HG02642 (cell line): ENCODE data around the gene FAM120A.
"Not testable (repeated sequence)": the region's sequence is repeated elsewhere in the genome, so short reads cannot be mapped to it uniquely, and the experiment has no call there.

ENCODE experiments used
- ATAC-seq: cut with Tn5 transposase; IDR thresholded peaks from one replicate; pipeline ENCODE4 v1.9.1; 2021; ENCODE audit warnings: mild to moderate bottlenecking; ENCODE audit not compliant: unreplicated experiment, poor library complexity

Gene FAM120A

DNA sequence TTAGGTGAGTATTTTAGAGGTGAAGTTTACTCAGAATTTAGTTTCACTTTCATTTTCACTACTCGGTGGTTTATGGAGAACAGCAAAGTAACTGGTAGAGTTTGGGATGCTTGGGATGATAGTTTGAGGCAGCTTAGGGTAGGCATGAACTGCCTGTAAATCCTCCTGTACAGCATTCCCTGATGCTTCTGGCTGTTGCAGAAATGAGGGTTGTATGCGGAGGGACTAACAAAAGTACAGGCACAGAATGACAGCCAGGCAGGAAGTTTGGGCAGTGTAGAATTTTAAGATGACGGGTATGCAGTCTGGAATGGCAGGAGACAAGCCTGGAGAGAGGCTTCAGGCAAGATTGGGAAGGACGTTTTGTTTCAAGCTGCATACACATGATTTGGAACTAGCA, 49.9 kb downstream of the FAM120A start:
- no peak for ATAC-seq

DNA sequence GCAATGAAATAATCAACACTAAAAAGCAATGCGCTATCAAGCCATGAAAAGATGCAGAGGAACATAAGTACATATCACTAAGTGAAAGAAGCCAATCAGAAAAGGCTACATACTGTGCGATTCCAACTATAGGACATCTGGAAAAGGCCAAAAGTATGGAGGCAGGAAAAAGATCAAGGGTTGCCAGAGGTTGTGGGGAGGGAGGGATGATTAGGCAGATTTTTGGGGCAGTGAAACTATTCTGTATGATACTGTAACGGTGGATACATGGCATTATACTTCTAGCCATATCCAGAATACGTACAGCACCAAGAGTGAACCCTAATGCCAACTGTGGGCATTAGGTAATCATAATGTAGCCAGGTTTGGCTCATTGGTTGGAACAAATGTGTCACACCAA, 51.9 kb downstream of the FAM120A start:
- ATAC-seq, result no peak

DNA sequence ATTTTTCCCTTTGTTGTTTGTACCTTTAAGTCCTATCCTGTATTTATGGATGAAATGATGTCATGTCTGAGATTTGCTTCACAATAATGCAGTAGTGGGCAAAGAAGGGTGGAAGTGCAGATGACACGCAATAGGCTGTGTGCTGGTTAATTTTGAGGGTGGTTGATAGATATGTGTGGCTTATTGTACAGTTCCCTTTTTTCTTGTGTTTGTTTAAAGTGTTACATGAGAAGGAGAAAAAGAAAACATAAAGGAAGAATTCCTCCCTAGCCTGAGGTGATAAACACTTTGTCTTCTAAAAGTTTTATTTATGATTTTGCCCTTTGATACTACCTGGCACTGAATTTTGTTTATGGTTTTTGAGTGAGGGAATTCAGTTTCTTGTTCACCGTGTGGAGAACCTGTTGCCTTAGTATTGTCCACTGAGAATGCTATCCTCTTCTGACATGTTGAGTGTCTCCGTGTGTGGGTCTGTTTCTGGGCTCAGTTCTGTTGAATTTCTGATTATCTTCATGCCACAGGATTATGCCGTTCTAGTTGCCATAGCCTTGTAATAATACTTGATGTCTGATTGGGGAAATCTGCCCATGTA, 54.2 kb downstream of the FAM120A start:
- ATAC-seq, result no peak

DNA sequence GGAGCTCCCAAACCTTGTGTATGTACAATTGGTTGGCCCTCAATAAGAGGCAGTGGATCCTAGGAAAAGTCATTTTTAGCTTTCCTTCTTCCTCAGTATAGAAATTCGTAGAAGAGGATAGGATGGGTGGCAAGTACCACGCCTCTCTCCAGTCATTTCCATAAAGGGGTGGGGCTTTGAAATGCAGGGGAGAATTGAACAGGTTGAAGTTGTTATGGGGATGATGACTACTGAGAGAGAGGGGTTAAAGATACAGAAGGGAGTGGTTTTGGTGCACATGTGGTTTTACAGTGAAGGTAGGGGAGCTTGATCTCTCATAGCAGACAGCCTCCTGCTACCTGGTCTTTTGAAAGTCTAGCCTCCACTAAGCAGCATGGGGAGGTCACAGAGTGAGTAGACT, 56.3 kb downstream of the FAM120A start:
- no peak for ATAC-seq

DNA sequence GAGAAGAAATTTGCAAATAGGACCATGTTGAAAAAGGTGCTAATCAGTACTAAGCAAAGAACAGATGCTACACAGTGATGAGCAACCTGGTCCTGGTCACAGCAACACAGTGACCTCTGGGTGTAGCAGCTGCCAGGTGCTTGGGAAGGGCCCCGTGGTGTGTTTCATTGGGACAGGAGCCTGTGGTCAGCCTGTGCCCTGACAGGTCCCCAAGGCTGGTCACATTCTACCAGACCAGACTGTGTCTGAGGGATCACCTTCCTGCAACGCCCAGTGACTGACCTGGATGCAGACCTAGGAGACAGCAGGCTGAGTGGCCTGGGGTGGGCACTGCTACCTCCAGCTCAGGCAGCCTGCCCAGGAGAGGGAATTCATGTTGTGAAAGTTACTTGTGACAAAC, 56.7 kb downstream of the FAM120A start:
- no peak for ATAC-seq

DNA sequence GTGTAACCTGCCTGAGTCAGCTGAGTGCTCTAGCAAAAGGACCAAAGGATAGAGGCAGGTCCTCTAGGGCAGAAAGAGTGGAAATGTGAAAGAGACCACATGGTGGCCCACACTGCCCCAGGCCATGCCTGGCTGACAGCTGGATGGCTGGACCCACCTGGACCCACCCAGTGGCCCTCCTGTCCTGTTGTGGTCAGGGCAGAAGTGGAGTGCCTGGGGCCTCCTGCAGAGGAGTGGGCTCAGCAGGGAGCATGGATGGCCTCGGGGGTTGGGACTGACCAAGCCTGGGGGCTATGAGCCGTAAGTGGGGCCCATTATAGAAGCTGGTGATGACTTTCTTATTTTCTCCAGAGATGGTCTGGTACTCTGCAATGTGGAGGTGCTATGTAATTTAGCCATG, 57.6 kb downstream of the FAM120A start:
- ATAC-seq, result no peak

DNA sequence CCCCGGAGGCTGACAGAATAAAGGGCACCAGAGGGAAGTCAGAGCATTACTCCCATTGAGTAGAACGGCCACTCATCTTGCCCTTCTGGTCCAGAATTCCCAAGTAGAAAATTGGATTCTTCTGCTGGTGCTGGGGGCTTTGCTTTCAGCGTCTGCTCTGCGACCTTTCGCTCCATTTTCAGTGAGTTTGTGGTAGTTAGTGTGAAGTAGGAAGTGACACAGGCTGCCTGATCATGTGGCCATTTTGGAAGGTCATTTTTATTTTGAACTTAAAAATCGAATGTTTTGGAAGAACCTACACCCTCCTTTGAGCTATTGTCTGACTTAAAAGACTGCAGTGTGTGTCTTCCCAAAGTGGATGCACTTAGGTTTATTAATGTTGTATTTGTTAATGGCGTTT, 58.6 kb downstream of the FAM120A start:
- no peak for ATAC-seq

DNA sequence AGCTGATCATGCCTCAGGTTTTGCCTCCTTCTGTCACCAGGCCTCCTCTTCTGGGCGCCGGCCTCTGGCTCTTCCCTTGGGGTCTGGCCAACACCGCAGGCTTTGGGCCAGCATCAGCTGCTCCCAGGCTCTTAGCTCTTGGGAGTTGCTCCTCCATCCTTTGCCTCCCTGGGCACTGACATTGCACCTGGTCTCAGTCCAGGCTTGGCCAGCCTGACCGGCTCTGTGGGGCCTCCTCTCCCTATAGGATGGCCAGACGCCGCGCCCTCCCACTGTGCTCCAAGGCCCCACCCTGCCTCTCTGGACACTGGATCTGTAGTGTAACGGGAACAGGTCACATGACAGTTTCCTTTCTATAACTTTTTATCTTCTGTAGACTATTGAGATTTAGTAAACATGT, 59.7 kb downstream of the FAM120A start:
- not testable (repeated sequence) for ATAC-seq

DNA sequence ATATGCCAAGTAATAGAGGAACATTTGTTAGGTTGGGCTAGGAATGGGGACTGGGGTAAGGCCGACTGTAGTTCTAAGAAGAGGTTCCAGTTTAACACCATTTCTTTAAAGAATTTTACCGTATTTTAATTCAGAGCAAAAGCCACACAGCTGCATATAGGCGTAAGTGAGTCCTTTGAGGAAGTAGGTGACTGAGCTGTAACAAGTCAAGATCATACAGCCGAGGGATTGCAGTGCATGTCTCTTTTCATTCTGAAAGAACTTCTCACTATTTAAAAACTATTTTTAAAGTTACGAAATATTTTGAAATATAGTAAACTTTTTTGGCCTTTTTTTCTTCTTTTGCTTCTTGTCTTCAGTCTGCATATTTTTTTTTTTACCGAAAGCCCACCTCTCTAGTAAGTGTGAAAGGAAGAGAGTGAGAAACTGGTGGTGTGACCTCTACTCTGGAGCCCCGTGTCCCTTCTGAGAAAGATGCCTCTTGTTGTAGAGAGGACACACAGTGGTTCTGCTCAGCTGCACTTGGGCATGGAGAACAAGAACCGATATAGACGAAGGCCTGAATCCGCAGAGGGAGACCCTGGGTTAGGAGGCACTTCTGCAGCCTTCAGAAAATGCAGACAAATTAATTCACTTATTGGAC, 60.8 kb downstream of the FAM120A start:
- not testable (repeated sequence) for ATAC-seq

DNA sequence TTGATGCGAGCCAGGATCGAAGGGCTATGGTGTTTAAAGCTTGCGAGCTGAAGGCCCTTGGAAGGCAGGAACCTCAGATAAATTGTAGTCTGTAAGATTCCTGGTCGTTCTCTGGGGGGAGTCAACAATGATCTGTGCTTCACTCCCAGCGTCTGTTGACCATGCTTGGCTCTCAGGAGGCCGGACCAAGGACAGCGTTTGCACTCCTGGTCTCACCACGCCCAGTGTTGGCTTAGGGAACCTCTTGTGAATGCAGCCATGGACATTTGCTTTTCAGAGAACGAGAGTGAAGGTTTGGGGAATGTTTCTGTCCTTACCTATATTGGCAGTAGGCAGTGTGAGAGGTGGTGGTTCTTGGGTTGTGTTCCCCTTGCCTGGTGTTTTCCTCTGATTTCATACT, 62.1 kb downstream of the FAM120A start:
- ATAC-seq, result no peak

DNA sequence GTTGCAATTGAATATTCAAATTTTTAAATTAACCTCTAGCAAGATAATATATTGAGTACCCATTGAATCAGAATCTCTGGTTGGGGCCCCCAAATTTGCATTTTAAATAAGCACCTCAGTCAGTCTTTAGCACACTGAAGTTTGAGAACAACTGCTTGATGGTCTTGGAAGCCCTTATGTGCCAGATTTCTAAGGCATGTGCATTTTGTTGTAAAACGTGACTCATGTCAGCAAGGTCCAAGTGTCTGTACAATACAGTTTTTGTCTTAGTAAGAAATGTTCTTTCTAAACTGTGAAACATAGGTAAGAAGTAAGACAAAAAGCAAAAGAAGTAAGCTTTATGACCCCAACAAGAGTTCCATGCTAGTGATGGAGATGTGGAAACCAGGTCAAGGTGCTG, 65.8 kb downstream of the FAM120A start:
- no peak for ATAC-seq

DNA sequence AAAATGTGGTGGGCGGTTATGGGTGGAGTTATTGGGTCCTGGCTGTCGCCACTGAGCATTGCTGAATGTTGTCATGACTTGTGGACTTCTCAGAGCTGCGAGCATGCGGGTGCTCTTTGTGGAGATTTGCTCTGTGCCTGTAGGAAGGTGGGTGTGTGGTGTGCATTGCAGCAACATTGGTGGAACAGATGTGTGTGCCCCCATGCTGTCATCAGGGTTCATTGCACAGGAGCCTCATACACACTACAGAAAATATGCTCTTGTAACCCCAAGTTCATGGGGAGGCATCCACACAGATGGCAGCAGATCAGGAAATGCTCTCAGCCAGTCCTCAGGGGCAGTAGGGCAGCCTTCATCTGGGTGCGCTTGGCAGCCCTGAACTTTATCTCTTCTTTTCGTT, 69.0 kb downstream of the FAM120A start:
- no peak for ATAC-seq

DNA sequence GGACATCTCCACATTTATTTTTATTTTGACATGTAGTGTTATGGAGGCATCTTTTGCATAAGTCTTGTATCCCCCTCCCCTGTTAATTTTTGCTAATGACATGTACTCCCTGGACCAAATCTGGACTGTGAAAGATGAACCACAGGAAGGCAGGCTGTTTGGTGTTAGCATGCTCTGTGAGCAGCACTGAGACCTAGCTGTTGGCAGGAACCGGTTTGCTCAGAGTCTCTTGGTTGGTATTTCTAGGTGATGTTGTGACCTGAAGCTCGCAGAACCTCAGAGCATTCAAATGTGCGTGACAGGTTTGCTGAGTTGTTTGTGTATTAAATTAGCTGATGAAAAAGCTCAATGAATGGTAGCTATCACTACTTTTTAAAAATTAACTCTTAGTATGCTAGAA, 71.3 kb downstream of the FAM120A start:
- no peak for ATAC-seq

DNA sequence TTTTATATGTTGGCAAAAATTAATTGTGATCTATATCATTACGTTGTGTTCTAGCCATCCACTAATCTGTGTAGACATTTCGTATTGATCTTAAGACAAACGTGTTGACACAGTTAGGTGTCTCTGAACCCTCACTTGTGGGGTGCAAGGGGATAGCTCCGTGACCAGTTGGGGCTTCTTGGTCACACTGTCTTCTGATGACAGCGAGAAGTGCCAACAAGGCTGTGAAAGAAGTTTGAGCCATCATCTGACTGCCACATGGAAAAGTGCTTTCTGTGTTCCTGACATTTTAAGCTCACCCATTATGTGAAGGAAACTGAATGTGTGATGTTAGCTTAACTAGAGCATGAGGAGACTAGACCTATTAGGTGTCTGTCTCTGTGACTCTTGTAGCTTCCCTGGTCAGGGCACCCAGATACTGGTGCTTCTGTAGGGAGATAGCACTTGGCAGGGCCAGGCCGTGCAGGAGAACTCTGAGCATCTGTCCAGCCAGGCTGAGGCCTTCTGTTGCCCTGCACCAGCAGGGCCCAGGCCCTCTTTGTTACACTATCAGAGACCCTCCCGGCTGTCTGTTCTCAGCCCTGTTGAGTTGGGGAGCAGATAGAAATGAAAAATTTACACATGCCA, 72.1 kb downstream of the FAM120A start:
- no peak for ATAC-seq

DNA sequence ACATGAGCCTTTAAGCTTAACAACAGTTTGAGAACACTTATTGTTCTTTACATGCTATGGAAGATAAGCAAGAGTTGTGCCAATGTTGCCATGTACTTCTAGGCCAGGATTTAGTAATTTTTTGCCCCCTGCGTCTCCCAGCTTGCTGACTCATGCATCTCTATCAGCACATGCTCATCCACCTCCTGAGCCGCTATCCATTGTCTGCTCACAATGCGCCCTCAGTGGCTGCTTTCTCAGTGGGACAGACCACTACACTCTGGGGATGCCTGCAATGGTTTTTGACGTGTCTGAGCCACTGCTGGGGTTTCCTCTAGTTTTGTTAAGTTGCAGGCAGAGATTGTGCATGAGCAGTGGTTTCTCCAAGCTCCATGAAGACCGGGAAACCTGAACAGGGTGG, 74.0 kb downstream of the FAM120A start:
- no peak for ATAC-seq

DNA sequence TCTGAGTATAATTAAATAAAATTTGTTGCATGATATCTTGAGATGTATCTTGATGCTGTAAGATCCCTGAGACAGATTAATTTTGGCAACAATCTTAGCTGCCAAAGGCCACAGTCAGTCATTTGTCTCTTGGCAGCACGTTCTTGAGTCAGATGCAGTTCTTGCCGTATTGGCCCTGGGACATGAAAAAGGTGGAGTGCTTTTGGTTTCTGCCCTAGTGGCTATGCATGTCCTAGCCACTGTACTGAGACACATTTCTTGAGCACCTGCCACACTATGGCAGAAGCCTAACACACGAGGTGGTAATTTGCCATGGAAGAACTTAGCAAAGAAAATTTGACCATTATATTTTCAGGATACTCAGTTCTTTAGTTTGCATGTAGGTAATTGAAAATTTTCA, 79.9 kb downstream of the FAM120A start:
- ATAC-seq, result no peak

DNA sequence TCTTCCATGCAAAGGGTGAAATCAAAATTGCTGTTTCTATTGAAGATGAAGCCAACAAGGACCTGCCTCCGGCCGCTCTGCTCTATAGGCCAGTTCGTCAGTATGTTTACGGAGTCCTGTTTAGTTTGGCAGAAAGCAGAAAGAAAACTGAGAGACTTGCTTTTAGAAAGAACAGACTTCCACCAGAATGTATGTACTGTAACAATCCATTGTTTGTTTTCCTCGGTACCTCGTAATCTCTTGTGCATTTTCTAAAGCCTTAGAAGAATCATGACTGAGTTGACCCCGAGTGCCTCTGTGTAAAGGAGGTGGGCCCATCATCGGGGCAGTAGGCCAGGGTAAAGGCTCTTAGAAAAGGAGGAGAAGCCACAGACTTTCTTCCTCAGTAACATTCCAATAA, 80.7 kb downstream of the FAM120A start:
- no peak for ATAC-seq

DNA sequence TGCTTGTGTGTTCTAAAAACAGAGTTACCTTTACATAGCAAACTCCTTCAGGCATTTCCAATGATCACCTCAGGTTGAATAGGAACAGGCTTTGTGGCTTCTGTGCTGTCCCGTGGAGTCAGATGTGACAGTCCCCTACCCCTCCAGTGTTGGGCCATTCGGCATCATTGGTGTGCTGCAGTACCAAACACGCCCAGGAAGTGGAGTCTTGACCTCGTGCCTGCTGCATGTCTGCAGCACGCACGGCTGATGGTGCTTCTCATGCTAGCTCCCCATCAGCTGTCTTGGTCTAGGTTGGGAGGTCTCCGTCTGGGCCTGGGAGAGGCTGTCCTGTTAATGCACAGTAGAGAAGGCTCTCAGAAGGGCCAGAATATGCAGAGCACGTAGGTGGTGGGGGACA, 82.4 kb downstream of the FAM120A start:
- ATAC-seq, result no peak

DNA sequence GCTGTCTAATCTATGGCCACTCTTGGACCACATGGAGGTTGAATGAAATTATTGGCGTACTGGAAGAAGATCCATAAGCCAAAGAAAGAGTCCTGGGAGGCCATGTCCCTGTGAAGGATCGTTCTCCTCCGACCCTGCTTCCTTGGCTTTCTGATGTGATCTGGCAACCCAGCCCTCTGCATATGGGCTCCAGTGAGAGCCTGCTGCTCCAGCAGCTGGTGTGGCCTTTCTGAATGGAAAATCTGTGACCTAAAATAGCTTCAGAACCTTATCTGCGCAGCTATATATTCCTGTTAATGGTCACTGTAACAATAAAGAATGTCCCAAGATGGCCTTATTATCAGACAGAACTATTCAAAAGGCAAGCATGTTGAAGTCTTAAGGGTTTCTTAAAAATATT, 84.7 kb downstream of the FAM120A start:
- ATAC-seq, result no peak

DNA sequence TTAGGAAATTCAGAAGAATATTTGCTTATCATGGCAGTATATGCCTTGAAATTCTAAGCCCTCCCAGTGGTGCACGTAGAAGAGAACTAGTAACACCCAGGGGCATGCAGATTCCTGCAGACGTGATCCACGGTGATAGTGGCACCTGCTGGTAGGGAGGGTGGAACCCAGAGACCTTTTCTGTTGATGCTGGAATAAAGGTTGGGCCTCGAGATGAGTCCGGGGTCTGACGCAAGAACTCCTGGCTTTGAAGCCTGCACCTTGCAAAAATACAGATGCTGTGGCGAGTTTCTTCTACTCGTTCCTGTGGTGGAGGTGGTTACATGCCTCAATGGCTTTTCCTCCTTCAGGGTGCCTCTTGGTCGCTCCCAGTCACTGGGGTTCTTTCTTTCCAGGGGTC, 85.4 kb downstream of the FAM120A start:
- no peak for ATAC-seq

DNA sequence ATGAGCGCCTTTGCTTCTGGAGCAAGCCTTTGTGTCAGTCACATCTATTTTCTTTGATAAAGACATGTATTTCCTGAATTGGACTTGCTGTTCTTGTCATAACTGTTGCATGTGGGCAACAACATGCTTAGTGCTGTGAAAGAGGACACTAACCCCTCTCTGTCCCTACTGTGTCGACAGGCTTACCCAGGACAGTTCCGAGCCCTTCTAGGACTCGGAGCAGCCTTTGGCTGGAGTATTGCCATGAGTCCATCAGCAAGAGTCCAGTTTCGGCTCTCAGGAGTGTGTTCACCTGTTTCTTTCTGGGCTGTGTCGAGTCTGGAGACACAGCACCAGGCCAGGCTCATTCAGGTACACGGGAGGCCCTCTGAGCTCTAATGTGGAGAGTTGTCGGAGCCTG, 88.8 kb downstream of the FAM120A start:
- no peak for ATAC-seq

DNA sequence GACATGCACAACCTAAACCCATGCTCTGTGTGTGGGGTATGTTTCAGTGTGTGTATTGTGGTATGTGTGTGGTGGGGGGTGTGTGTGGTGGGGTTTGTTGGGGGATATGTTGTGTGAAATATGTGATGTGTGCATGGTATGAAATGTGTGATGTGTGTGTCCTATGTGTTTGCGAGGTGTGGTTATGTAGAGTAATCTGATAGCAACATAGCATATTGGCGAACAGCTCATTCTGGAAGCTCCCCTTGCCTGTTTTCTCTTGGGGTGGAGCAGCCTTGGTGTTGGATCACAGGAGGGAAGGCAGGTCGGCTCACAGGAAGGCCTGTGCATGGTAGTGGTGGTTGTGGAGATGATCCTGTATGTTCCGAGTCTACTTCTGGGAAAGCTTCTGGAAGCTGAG, 89.5 kb downstream of the FAM120A start:
- ATAC-seq, result no peak
